HCT116 (cell line): Measurements from ENCODE around the gene FAM13C.

Source experiments
- ATF3 ChIP-seq: IDR thresholded peaks from 2 replicates; pipeline ENCODE4 v1.6.1; 2012
- POLR2A ChIP-seq: IDR thresholded peaks from 2 replicates; pipeline ENCODE4 v1.7.0; 2011; ENCODE audit warnings: borderline replicate concordance; ENCODE audit not compliant: insufficient read depth, insufficient read length; ENCODE audit errors: extremely low read depth
- REST ChIP-seq: IDR thresholded peaks from 2 replicates; pipeline ENCODE4 v1.6.1; 2012; ENCODE audit warnings: low read depth
- SP1 ChIP-seq: IDR thresholded peaks from 2 replicates; pipeline ENCODE4 v1.6.1; 2012; ENCODE audit warnings: low read depth
- SRF ChIP-seq: IDR thresholded peaks from 2 replicates; pipeline ENCODE4 v1.6.1; 2012; ENCODE audit warnings: low read depth
- ZNF274 ChIP-seq: fragments of 200-500 bp; sonication (Bioruptor generic); IDR thresholded peaks from 2 replicates; pipeline ENCODE4 v1.6.1; 2014; ENCODE audit warnings: mild to moderate bottlenecking, low read depth, low read length, inconsistent platforms
- TF ChIP-seq, protein P1 (sequence below), 3 experiments: fragments of 200-600 bp in 1 of 3; sonication (generic) in 1 of 3; IDR thresholded peaks in 2 of 3; conservative IDR thresholded peaks in 1 of 3; 2 replicates each; pipeline ENCODE4 v1.5.1; 2012 to 2017; ENCODE audit warnings: low read depth in 2 of 3, low read length in 2 of 3, antibody characterized with exemption in 1 of 3, borderline replicate concordance in 1 of 3, control low read depth in 1 of 3, mild to moderate bottlenecking in 1 of 3, mixed read lengths in 1 of 3, mixed run types in 1 of 3, moderate library complexity in 1 of 3; ENCODE audit not compliant: insufficient read depth in 1 of 3
- TF ChIP-seq, protein P2 (sequence below): IDR thresholded peaks from 2 replicates; pipeline ENCODE4 v1.6.1; 2012

- TF ChIP-seq ATF3 (no peak), SRF (no peak), ZNF274 (no peak), SP1 (no peak), POLR2A (no peak), REST (no peak)
- TF ChIP-seq, protein P1, sequence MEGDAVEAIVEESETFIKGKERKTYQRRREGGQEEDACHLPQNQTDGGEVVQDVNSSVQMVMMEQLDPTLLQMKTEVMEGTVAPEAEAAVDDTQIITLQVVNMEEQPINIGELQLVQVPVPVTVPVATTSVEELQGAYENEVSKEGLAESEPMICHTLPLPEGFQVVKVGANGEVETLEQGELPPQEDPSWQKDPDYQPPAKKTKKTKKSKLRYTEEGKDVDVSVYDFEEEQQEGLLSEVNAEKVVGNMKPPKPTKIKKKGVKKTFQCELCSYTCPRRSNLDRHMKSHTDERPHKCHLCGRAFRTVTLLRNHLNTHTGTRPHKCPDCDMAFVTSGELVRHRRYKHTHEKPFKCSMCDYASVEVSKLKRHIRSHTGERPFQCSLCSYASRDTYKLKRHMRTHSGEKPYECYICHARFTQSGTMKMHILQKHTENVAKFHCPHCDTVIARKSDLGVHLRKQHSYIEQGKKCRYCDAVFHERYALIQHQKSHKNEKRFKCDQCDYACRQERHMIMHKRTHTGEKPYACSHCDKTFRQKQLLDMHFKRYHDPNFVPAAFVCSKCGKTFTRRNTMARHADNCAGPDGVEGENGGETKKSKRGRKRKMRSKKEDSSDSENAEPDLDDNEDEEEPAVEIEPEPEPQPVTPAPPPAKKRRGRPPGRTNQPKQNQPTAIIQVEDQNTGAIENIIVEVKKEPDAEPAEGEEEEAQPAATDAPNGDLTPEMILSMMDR (IDR thresholded peaks at IDR 0.05 in 2 of 3, conservative IDR thresholded peaks at IDR 0.05 in 1 of 3; ENCODE audit: borderline replicate concordance in 1 of 3, insufficient read depth in 1 of 3, low read depth in 2 of 3, low read length in 2 of 3): no peak
- TF ChIP-seq, protein P2, sequence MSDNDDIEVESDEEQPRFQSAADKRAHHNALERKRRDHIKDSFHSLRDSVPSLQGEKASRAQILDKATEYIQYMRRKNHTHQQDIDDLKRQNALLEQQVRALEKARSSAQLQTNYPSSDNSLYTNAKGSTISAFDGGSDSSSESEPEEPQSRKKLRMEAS: no peak
These were observed 128.2 kb downstream of the FAM13C start for GRCh38 chr10:59234194-59234593.
